DND-41 (cell line): Measurements from ENCODE around the gene ISG15.
"Not testable (repeated sequence)": the region's sequence is repeated elsewhere in the genome, so short reads cannot be mapped to it uniquely, and the experiment has no call there.

Source experiments
- ATAC-seq: fragments of 200-7000 bp; cut with Tn5 transposase; 3 replicates; pipeline ENCODE4 v1.9.1; 2021; ENCODE audit warnings: low read depth; ENCODE audit not compliant: insufficient read depth
- DNase-seq: peaks from one replicate; pipeline ENCODE4 v3.0.0-alpha.2; 2020
- H2AFZ ChIP-seq: 2 replicates; pipeline ENCODE4 v1.6.0; 2012; ENCODE audit warnings: low read depth, low read length
- H3K27ac ChIP-seq: 2 replicates; pipeline ENCODE4 v1.5.1; 2012; ENCODE audit warnings: low read length, inconsistent platforms
- H3K27me3 ChIP-seq: fragments of 200-600 bp; sonication (generic); 2 replicates; pipeline ENCODE4 v1.6.0; 2012; ENCODE audit warnings: low read length, mild to moderate bottlenecking, inconsistent platforms; ENCODE audit not compliant: insufficient read depth, poor library complexity
- H3K36me3 ChIP-seq: 2 replicates; pipeline ENCODE4 v1.5.1; 2012; ENCODE audit warnings: low read length, inconsistent platforms; ENCODE audit not compliant: insufficient read depth
- H3K4me1 ChIP-seq: 2 replicates; pipeline ENCODE4 v1.5.1; 2012; ENCODE audit warnings: mild to moderate bottlenecking, low read length; ENCODE audit not compliant: insufficient read depth
- H3K4me2 ChIP-seq: 2 replicates; pipeline ENCODE4 v1.6.0; 2012; ENCODE audit warnings: mild to moderate bottlenecking, moderate library complexity, low read length, inconsistent platforms; ENCODE audit not compliant: insufficient read depth
- H3K4me3 ChIP-seq, 2 experiments: fragments of 200-600 bp in 1 of 2; shearing (Covaris generic) in 1 of 2; 2 replicates each; pipeline ENCODE4 v1.5.1; 2012 to 2016; ENCODE audit warnings: inconsistent platforms in 2 of 2, low read length in 2 of 2, mild to moderate bottlenecking in 2 of 2, low read depth in 1 of 2, moderate library complexity in 1 of 2
- H3K79me2 ChIP-seq: 2 replicates; pipeline ENCODE4 v1.6.0; 2012; ENCODE audit warnings: low read length, inconsistent platforms; ENCODE audit not compliant: insufficient read depth
- H3K9ac ChIP-seq: 2 replicates; pipeline ENCODE4 v1.6.0; 2012; ENCODE audit warnings: low read depth, mild to moderate bottlenecking, inconsistent platforms, low read length, moderate library complexity
- H3K9me3 ChIP-seq: 2 replicates; pipeline ENCODE4 v1.5.1; 2012; ENCODE audit warnings: low read length, moderate library complexity, mild to moderate bottlenecking, inconsistent platforms; ENCODE audit not compliant: insufficient read depth, severe bottlenecking
- H4K20me1 ChIP-seq: 2 replicates; pipeline ENCODE4 v1.6.0; 2012; ENCODE audit warnings: low read length; ENCODE audit not compliant: insufficient read depth
- CTCF ChIP-seq: IDR thresholded peaks from 2 replicates; pipeline ENCODE4 v1.5.1; 2012; ENCODE audit warnings: borderline replicate concordance, low read length, moderate library complexity, mild to moderate bottlenecking; ENCODE audit not compliant: poor library complexity, severe bottlenecking; ENCODE audit errors: extremely low read depth
- EZH2 ChIP-seq: IDR thresholded peaks from 3 replicates; pipeline ENCODE4 v1.6.1; 2012; ENCODE audit warnings: borderline replicate concordance, low read depth, mild to moderate bottlenecking, moderate library complexity, low read length, inconsistent platforms; ENCODE audit not compliant: severe bottlenecking

ISG15 gene

GRCh38 chr1:1013922-1014648 is 788 bp downstream of the ISG15 start:
- Histone ChIP-seq H4K20me1 (no peaks in the 10 kb centered on the region), H3K79me2 (peaks cover 14% of the 10 kb centered on the region), H3K9me3 (no peaks in the 10 kb centered on the region), H3K4me3 (peak overlapping the region; percentile 55 to 81), H3K4me2 (peak overlapping the region; percentile 90), H3K9ac (peak overlapping the region; percentile 71), H3K27ac (peak overlapping the region; percentile 92), H3K4me1 (peaks cover 32% of the 10 kb centered on the region), H3K36me3 (no peaks in the 10 kb centered on the region), H3K27me3 (no peaks in the 10 kb centered on the region), H2AFZ (peak overlapping the region; percentile 76)
- TF ChIP-seq CTCF (no peak), EZH2 (no peak)
- DNase-seq, result peak; percentile 86
- ATAC-seq, result peak; percentile 83

GRCh38 chr1:1014799-1015681 is 1.7 kb downstream of the ISG15 start:
- no peak for TF ChIP-seq EZH2
- peak; percentile 63 for TF ChIP-seq CTCF
- Histone ChIP-seq H3K27me3 (no peaks in the 10 kb centered on the region), H4K20me1 (no peaks in the 10 kb centered on the region), H3K9me3 (no peaks in the 10 kb centered on the region), H3K4me2 (peak overlapping the region; percentile 90), H2AFZ (peak overlapping the region; percentile 76), H3K4me3 (peak overlapping the region; percentile 55 to 81; a peak in 3 of 4 replicates), H3K4me1 (peaks cover 34% of the 10 kb centered on the region), H3K9ac (peak overlapping the region; percentile 71), H3K36me3 (no peaks in the 10 kb centered on the region), H3K27ac (peak overlapping the region; percentile 92), H3K79me2 (peaks cover 14% of the 10 kb centered on the region)
- ATAC-seq, result peak; percentile 8; the same call in 1 of the 3 replicates
- DNase-seq, result peak; percentile 55

DNA sequence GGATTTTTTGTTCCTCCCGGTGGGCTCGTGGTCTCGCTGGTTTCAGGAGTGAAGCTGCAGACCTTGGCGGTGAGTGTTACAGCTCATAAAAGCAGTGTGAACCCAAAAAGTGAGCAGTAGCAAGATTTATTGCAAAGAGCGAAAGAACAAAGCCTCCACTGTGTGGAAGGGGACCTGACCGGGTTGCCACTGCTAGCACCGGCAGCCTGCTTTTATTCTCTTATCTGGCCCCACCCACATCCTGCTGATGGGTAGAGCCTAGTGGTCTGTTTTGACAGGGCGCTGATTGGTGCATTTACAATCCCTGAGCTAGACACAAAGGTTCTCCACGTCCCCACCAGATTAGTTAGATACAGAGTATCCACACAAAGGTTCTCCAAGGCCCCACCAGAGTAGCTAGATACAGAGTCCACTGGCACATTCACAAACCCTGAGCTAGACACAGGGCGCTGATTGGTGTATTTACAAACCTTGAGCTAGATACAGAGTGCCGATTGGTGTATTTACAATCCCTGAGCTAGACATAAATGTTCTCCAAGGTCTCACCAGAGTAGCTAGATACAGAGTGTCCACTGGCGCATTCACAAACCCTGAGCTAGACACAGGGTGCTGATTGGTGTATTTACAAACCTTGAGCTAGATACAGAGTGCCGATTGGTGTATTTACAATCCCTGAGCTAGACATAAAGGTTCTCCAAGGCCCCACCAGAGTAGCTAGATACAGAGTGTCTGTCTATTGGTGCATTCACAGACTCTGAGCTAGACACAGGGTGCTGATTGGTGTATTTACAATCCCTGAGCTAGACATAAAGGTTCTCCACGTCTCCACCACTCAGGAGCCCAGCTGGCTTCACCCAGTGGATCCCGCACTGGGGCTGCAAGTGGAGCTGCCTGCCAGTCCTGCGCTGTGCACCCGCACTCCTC is 4.4 kb downstream of the ISG15 start:
- not testable (repeated sequence) for H3K4me3 ChIP-seq, H3K36me3 ChIP-seq, H2AFZ ChIP-seq, ATAC-seq, H3K4me2 ChIP-seq, H3K27ac ChIP-seq, H3K9ac ChIP-seq, H3K27me3 ChIP-seq, H3K9me3 ChIP-seq
- Histone ChIP-seq H4K20me1 (peaks cover 18% of the 10 kb centered on the region), H3K79me2 (peaks cover 14% of the 10 kb centered on the region), H3K4me1 (peaks cover 44% of the 10 kb centered on the region)
- DNase-seq, result peak; percentile 56

DNA sequence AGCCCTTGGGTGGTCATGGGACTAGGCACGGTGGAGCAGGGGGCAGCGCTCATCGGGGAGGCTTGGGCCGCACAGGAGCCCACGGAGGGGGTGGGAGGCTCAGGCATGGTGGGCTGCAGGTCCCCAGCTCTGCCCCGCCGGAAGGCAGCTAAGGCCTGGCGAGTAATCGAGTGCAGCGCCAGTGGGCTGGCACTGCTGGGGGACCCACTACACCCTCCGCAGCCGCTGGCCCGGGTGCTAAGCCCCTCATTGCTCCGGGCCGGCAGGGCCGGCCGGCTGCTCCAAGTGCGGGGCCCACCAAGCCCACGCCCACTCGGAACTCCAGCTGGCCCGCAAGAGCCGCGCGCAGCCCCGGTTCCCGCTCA is 5.0 kb downstream of the ISG15 start:
- Histone ChIP-seq H3K4me1 (peaks cover 41% of the 10 kb centered on the region), H4K20me1 (peaks cover 24% of the 10 kb centered on the region), H3K79me2 (peaks cover 14% of the 10 kb centered on the region)
- DNase-seq, H3K9ac ChIP-seq, ATAC-seq, H3K4me2 ChIP-seq, H3K4me3 ChIP-seq, H3K36me3 ChIP-seq, H3K27me3 ChIP-seq, H3K9me3 ChIP-seq, H3K27ac ChIP-seq, H2AFZ ChIP-seq: not testable (repeated sequence)
